ENCODE data around the gene RAB27A.
A peak's percentile ranks its signal among the peaks of the same experiment; 100 is the strongest.

The RAB27A gene

GRCh38 chr15:55195996-55196395 lies 93.6 kb downstream of the RAB27A start:
- Histone ChIP-seq H3K4me3 (ENCODE audit: low read length in 2 of 2) (peak overlapping the region; percentile 95 to 97), H3K9me3 (ENCODE audit: control insufficient read depth in 2 of 2, low read length in 2 of 2) (no peaks in the 10 kb centered on the region), H3K27me3 (ENCODE audit: control insufficient read depth in 1 of 2, insufficient read depth in 2 of 2, low read length in 2 of 2) (no peaks in the 10 kb centered on the region), H3K36me3 (ENCODE audit: control insufficient read depth in 2 of 2, insufficient read depth in 2 of 2, low read length in 2 of 2) (peaks cover 5 to 10% of the 10 kb centered on the region in 2 donors), H3K4me1 (ENCODE audit: control insufficient read depth, insufficient read depth, low read length) (peaks cover 14% of the 10 kb centered on the region), H3K9ac (ENCODE audit: low read length in 2 of 2) (peak overlapping the region; percentile 97), H3K27ac (ENCODE audit: low read length) (peak overlapping the region; percentile 91)

GRCh38 chr15:55194256-55194655 lies 95.4 kb downstream of the RAB27A start:
- no peak overlapping the region for H3K27ac ChIP-seq (ENCODE audit: low read length)
- no peak overlapping the region for H3K4me3 ChIP-seq (ENCODE audit: low read length in 2 of 2)
- no peaks in the 10 kb centered on the region for H3K9me3 ChIP-seq (ENCODE audit: control insufficient read depth in 2 of 2, low read length in 2 of 2)
- peaks cover 14% of the 10 kb centered on the region for H3K4me1 ChIP-seq (ENCODE audit: control insufficient read depth, insufficient read depth, low read length)
- no peak overlapping the region for H3K9ac ChIP-seq (ENCODE audit: low read length in 2 of 2)
- no peaks in the 10 kb centered on the region for H3K27me3 ChIP-seq (ENCODE audit: control insufficient read depth in 1 of 2, insufficient read depth in 2 of 2, low read length in 2 of 2)
- H3K36me3 ChIP-seq (ENCODE audit: control insufficient read depth in 2 of 2, insufficient read depth in 2 of 2, low read length in 2 of 2): peaks cover 6 to 15% of the 10 kb centered on the region in 2 donors

DNA sequence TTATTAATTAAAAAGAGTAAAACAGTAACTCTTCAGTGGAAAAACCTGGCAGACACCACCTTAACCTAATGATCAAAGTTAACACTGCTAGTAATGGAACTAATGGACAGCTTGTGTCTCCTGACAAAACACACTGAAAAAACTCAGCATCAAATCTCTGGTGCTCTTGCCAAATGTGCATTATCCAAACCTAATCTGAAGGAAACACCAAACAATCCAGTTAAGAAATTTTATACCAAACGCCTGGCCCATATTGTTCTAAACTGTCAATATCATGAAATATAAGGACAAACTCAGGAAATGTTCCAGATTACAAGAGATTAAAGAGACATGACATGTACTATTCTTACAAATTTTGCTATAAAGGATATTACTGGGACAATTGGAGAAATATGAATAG lies 103.3 kb downstream of the RAB27A start:
- Histone ChIP-seq H3K36me3 (ENCODE audit: control insufficient read depth in 2 of 2, insufficient read depth in 2 of 2, low read length in 2 of 2) (peaks cover 13 to 37% of the 10 kb centered on the region in 2 donors), H3K9ac (ENCODE audit: low read length in 2 of 2) (no peak overlapping the region), H3K27me3 (ENCODE audit: control insufficient read depth in 1 of 2, insufficient read depth in 2 of 2, low read length in 2 of 2) (no peaks in the 10 kb centered on the region), H3K4me3 (ENCODE audit: low read length in 2 of 2) (no peak overlapping the region), H3K9me3 (ENCODE audit: control insufficient read depth in 2 of 2, low read length in 2 of 2) (no peaks in the 10 kb centered on the region), H3K4me1 (ENCODE audit: control insufficient read depth, insufficient read depth, low read length) (no peaks in the 10 kb centered on the region), H3K27ac (ENCODE audit: low read length) (no peak overlapping the region)

- Histone ChIP-seq H3K4me3 (ENCODE audit: low read length in 2 of 2) (no peak overlapping the region), H3K9me3 (ENCODE audit: control insufficient read depth in 2 of 2, low read length in 2 of 2) (no peaks in the 10 kb centered on the region), H3K9ac (ENCODE audit: low read length in 2 of 2) (no peak overlapping the region), H3K36me3 (ENCODE audit: control insufficient read depth in 2 of 2, insufficient read depth in 2 of 2, low read length in 2 of 2) (peaks cover 16 to 36% of the 10 kb centered on the region in 2 donors), H3K27me3 (ENCODE audit: control insufficient read depth in 1 of 2, insufficient read depth in 2 of 2, low read length in 2 of 2) (no peaks in the 10 kb centered on the region), H3K4me1 (ENCODE audit: control insufficient read depth, insufficient read depth, low read length) (no peaks in the 10 kb centered on the region), H3K27ac (ENCODE audit: low read length) (no peak overlapping the region)
These were observed 105.9 kb downstream of the RAB27A start for GRCh38 chr15:55183679-55184078.

DNA sequence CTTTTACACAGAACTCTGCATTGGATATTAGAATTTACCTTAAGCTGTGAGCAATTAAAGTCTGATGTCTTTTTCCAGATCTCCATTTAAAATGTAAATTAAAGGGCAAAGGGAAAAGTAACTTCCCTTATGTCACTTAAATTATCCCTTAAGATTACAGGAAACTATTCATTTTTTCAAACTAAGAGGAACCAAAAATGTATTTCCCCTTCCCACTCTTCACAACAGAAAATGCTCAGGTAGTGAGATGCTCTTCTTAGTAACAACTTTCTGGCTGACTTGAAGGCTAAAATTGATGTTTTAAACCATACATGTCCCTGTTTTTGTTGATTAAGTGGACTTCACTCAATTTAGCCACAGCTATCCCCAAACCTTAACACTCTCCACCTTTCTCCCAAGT lies 110.5 kb downstream of the RAB27A start:
- no peaks in the 10 kb centered on the region for H3K9me3 ChIP-seq (ENCODE audit: control insufficient read depth in 2 of 2, low read length in 2 of 2)
- H3K27ac ChIP-seq (ENCODE audit: low read length): no peak overlapping the region
- no peaks in the 10 kb centered on the region for H3K27me3 ChIP-seq (ENCODE audit: control insufficient read depth in 1 of 2, insufficient read depth in 2 of 2, low read length in 2 of 2)
- no peak overlapping the region for H3K4me3 ChIP-seq (ENCODE audit: low read length in 2 of 2)
- H3K9ac ChIP-seq (ENCODE audit: low read length in 2 of 2): no peak overlapping the region
- H3K4me1 ChIP-seq (ENCODE audit: control insufficient read depth, insufficient read depth, low read length): no peaks in the 10 kb centered on the region
- H3K36me3 ChIP-seq (ENCODE audit: control insufficient read depth in 2 of 2, insufficient read depth in 2 of 2, low read length in 2 of 2): peaks cover 13 to 18% of the 10 kb centered on the region in 2 donors

DNA sequence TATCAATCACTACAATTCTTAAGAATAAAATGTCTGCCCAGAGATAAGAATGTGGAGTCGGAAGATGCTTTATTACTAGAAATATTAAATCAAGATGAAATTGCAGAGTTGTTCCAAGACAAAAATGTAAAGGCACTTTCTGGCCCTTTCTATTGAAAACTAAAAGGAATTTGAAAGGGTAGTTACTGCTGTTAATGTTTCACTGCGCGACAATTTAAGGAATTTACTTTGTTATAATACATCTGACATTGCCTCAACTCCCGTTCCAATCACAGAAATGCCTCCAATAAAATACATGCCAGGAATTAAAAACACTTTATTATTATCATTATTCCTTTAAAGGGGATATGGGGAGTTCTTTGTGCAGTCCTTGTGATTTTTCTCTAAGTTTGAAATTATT lies 119.3 kb downstream of the RAB27A start:
- no peak overlapping the region for H3K27ac ChIP-seq (ENCODE audit: low read length)
- H3K4me3 ChIP-seq (ENCODE audit: low read length in 2 of 2): no peak overlapping the region
- no peaks in the 10 kb centered on the region for H3K36me3 ChIP-seq (ENCODE audit: control insufficient read depth in 2 of 2, insufficient read depth in 2 of 2, low read length in 2 of 2)
- no peaks in the 10 kb centered on the region for H3K27me3 ChIP-seq (ENCODE audit: control insufficient read depth in 1 of 2, insufficient read depth in 2 of 2, low read length in 2 of 2)
- H3K9ac ChIP-seq (ENCODE audit: low read length in 2 of 2): no peak overlapping the region
- H3K9me3 ChIP-seq (ENCODE audit: control insufficient read depth in 2 of 2, low read length in 2 of 2): no peaks in the 10 kb centered on the region
- no peaks in the 10 kb centered on the region for H3K4me1 ChIP-seq (ENCODE audit: control insufficient read depth, insufficient read depth, low read length)

DNA sequence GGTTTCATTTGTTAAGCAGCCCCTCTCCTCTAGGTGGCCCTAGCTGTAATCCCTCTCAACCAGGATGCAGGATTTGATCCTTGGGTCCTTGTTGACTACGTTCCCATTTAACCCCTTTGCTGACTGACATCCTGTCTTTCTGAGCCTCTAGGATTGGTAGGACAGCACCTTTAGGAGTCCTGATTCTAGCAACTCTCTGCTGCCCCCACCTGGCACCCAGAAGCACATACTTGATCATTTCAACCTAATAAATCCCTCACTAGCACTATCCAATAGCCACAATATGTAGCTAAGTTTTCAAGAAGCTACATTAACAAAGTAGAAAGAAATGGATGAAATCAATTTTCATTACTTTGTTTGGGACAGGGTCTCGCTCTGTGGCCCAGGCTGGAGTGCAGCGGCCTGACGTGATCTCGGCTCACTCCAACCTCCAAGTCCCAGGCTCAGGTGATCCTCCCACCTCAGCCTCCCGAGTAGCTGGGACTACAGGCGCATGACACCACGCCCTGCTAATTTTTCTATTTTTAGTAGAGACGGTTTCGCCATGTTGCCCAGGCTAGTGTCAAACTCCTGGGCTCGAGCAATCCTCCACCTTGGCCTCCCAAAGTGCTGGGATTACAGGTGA lies 121.2 kb downstream of the RAB27A start:
- no peaks in the 10 kb centered on the region for H3K36me3 ChIP-seq (ENCODE audit: control insufficient read depth in 2 of 2, insufficient read depth in 2 of 2, low read length in 2 of 2)
- H3K27ac ChIP-seq (ENCODE audit: low read length): no peak overlapping the region
- H3K9ac ChIP-seq (ENCODE audit: low read length in 2 of 2): no peak overlapping the region
- no peaks in the 10 kb centered on the region for H3K4me1 ChIP-seq (ENCODE audit: control insufficient read depth, insufficient read depth, low read length)
- H3K4me3 ChIP-seq (ENCODE audit: low read length in 2 of 2): no peak overlapping the region
- H3K9me3 ChIP-seq (ENCODE audit: control insufficient read depth in 2 of 2, low read length in 2 of 2): no peaks in the 10 kb centered on the region
- no peaks in the 10 kb centered on the region for H3K27me3 ChIP-seq (ENCODE audit: control insufficient read depth in 1 of 2, insufficient read depth in 2 of 2, low read length in 2 of 2)

GRCh38 chr15:55164284-55164683 lies 125.3 kb downstream of the RAB27A start:
- H3K9ac ChIP-seq (ENCODE audit: low read length in 2 of 2): no peak overlapping the region

More at GRCh38 chr15:55164284-55164683, 125.3 kb downstream of the RAB27A start:
- Histone ChIP-seq H3K4me3 (ENCODE audit: low read length in 2 of 2) (no peak overlapping the region), H3K36me3 (ENCODE audit: control insufficient read depth in 2 of 2, insufficient read depth in 2 of 2, low read length in 2 of 2) (no peaks in the 10 kb centered on the region), H3K27ac (ENCODE audit: low read length) (no peak overlapping the region), H3K27me3 (ENCODE audit: control insufficient read depth in 1 of 2, insufficient read depth in 2 of 2, low read length in 2 of 2) (no peaks in the 10 kb centered on the region), H3K4me1 (ENCODE audit: control insufficient read depth, insufficient read depth, low read length) (no peaks in the 10 kb centered on the region), H3K9me3 (ENCODE audit: control insufficient read depth in 2 of 2, low read length in 2 of 2) (no peaks in the 10 kb centered on the region)

All from stomach smooth muscle (tissue), 2 donors.